HepG2 (cell line): ENCODE measurements around the gene ZNF735. TPM values are rescaled to one million over a fixed set of nuclear protein-coding genes. Genes with fewer than 3 reads are reported as not detected.

Experiments used
- ATAC-seq: fragments of 200-7000 bp; cut with Tn5 transposase; 3 replicates; pipeline ENCODE4 v1.9.1; 2020; ENCODE audit warnings: mild to moderate bottlenecking, moderate library complexity
- BruUV-seq: library from RNA; stranded (reverse); fragments of 400-500 nt; replicated peaks from 2 replicates; lab custom pipeline; 2021; lab: Mats Ljungman, UMichigan
- CTCF ChIA-PET: fragments of 300-600 bp; formaldehyde crosslinking; extraction: SDS; loops from one replicate; lab custom pipeline; 2021; ENCODE audit warnings: low total read pairs, inconsistent platforms, low intra/inter-chr PET ratio; lab: Yijun Ruan, JAX
- POLR2A ChIA-PET: fragments of 350-600 bp; sonication (Branson Sonifier 250); formaldehyde crosslinking; loops from one replicate; lab custom pipeline; 2020; ENCODE audit warnings: antibody characterized with exemption, inconsistent platforms; lab: Yijun Ruan, JAX
- DNase-seq: peaks from one replicate; pipeline ENCODE4 v3.0.0-alpha.2; 2015; ENCODE audit warnings: low spot score
- FAIRE-seq: peaks from 3 replicates; lab custom pipeline; 2011; peaks lifted over from hg19 to GRCh38; lab: Jason Lieb, UNC
- H2AFZ ChIP-seq: one replicate; pipeline ENCODE4 v1.6.1; 2011; ENCODE audit warnings: low read length, inconsistent platforms
- H3K27ac ChIP-seq: fragments of 300-600 bp; 3 replicates; pipeline ENCODE4 v1.8.0; 2011; ENCODE audit warnings: mixed run types, mild to moderate bottlenecking, mixed read lengths, low read length, inconsistent platforms; ENCODE audit not compliant: insufficient read depth; ENCODE audit errors: extremely low read length
- H3K27me3 ChIP-seq, 2 experiments: fragments of 200-600 bp in 1 of 2; 2 replicates in 1 of 2; 3 replicates in 1 of 2; pipeline versions ENCODE4 v1.6.0 to v1.8.0; 2011; ENCODE audit warnings: low read length in 2 of 2, mild to moderate bottlenecking in 2 of 2, moderate library complexity in 2 of 2, inconsistent platforms in 1 of 2; ENCODE audit not compliant: insufficient read depth in 2 of 2, control insufficient read depth in 1 of 2
- H3K36me3 ChIP-seq, 2 experiments: fragments of 200-600 bp in 1 of 2; replicated peaks in 1 of 2; 2 replicates in 1 of 2; 3 replicates in 1 of 2; pipeline versions ENCODE4 v1.5.1 to v1.8.0; 2011; ENCODE audit warnings: low read length in 2 of 2, inconsistent platforms in 1 of 2; ENCODE audit not compliant: insufficient read depth in 2 of 2, control insufficient read depth in 1 of 2
- H3K4me1 ChIP-seq: 2 replicates; pipeline ENCODE4 v1.5.1; 2012; ENCODE audit warnings: low read length, inconsistent platforms; ENCODE audit not compliant: insufficient read depth
- H3K4me2 ChIP-seq: 2 replicates; pipeline ENCODE4 v1.6.0; 2011; ENCODE audit warnings: low read depth, low read length, inconsistent platforms
- H3K4me3 ChIP-seq, 3 experiments: fragments of 200-600 bp in 1 of 3; sonication (generic), shearing (Covaris generic) in 1 of 3; replicated peaks in 1 of 3; 2 replicates each; pipeline ENCODE4 v1.5.1; 2011 to 2016; ENCODE audit warnings: low read length in 3 of 3, inconsistent platforms in 2 of 3, low read depth in 2 of 3, mild to moderate bottlenecking in 2 of 3, control low read depth in 1 of 3, mixed read lengths in 1 of 3; ENCODE audit not compliant: insufficient read depth in 1 of 3
- H3K79me2 ChIP-seq: one replicate; pipeline ENCODE4 v1.6.1; 2011; ENCODE audit warnings: low read length, inconsistent platforms; ENCODE audit not compliant: insufficient read depth
- H3K9ac ChIP-seq: 2 replicates; pipeline ENCODE4 v1.6.0; 2011; ENCODE audit warnings: mild to moderate bottlenecking, low read depth, low read length, inconsistent platforms; ENCODE audit not compliant: insufficient read depth
- H3K9me3 ChIP-seq: 2 replicates; pipeline ENCODE4 v1.5.1; 2012; ENCODE audit warnings: mild to moderate bottlenecking, low read length
- H4K20me1 ChIP-seq: 2 replicates; pipeline ENCODE4 v1.6.0; 2011; ENCODE audit warnings: inconsistent platforms, mild to moderate bottlenecking, low read length, moderate library complexity; ENCODE audit not compliant: insufficient read depth
- CEBPB ChIP-seq: IDR thresholded peaks from 2 replicates; pipeline ENCODE4 v1.6.1; 2011; ENCODE audit warnings: low read depth, low read length, improper control_type of control experiment, borderline replicate concordance
- FOXJ3 ChIP-seq: sonication (generic); formaldehyde crosslinking; IDR thresholded peaks from 2 replicates; pipeline ENCODE4 v1.4.0; 2020; ENCODE audit warnings: missing genetic modification reagents, mild to moderate bottlenecking, borderline replicate concordance
- MBNL3 ChIP-seq: fragments of 250-450 bp; sonication (Bioruptor Pico); conservative IDR thresholded peaks from 2 replicates; pipeline ENCODE4 v1.8.0; 2022; ENCODE audit warnings: mild to moderate bottlenecking, inconsistent platforms
- MYNN ChIP-seq: sonication (generic); formaldehyde crosslinking; IDR thresholded peaks from 2 replicates; pipeline ENCODE4 v1.4.0; 2020; ENCODE audit warnings: mild to moderate bottlenecking, low read depth, missing genetic modification reagents
- NR1H2 ChIP-seq: sonication (generic); formaldehyde crosslinking; IDR thresholded peaks from 2 replicates; pipeline ENCODE4 v1.8.1; 2022; ENCODE audit warnings: low read depth, missing genetic modification reagents, borderline replicate concordance
- TP53 ChIP-seq: sonication (generic); formaldehyde crosslinking; conservative IDR thresholded peaks from 2 replicates; pipeline ENCODE4 v1.4.0; 2020; ENCODE audit warnings: missing genetic modification reagents
- whole genome bisulfite sequencing: methylation state at CpG from one replicate; pipeline ENCODE4 v1.1.6; 2017; ENCODE audit warnings: low lambda C conversion rate; 5-methylcytosine and 5-hydroxymethylcytosine counted together
- in situ Hi-C: cut with HindIII; loops from 2 replicates; pipeline ENCODE4 v1.10.0; 2017; ENCODE audit warnings: low pct_unique_long_range_greater_than_20kb; ENCODE audit not compliant: extremely low pct_ligation_motif_present
- intact Hi-C: fragments of 100-400 bp; cut with micrococcal nuclease; formaldehyde crosslinking; loops from one replicate; pipeline ENCODE4 v1.10.0; 2022; ENCODE audit not compliant: unreplicated experiment
- polyA plus RNA-seq, 8 experiments: library from polyadenylated mRNA; depleted of rRNA in 3 of 8; stranded (reverse) in 7 of 8; unstranded in 1 of 8; fragments of >200 nt; fragmentation: Illumina TruSeq in 4 of 8; extraction: Trizol in 4 of 8; gene quantifications; 2 replicates each; pipeline versions ENCODE4 v1.2.1 to v1.2.3, GENCODE V29; 2011 to 2016; ENCODE audit warnings: low read depth in 4 of 8, missing spikeins in 1 of 8, mixed read lengths in 1 of 8; ENCODE audit not compliant: insufficient read depth in 1 of 8
- total RNA-seq, 5 experiments: library from RNA; depleted of rRNA; stranded (reverse); fragments of >200 nt; fragmentation: Illumina TruSeq; extraction: Trizol; gene quantifications; 2 replicates each; pipeline ENCODE4 v1.2.3, GENCODE V29; 2016; ENCODE audit warnings: low read depth in 1 of 5
- TF ChIP-seq, protein P1 (sequence below): sonication (generic); formaldehyde crosslinking; IDR thresholded peaks from 2 replicates; pipeline ENCODE4 v1.8.1; 2022; ENCODE audit warnings: mild to moderate bottlenecking, missing genetic modification reagents
- TF ChIP-seq, protein P2 (sequence below): sonication (generic); formaldehyde crosslinking; IDR thresholded peaks from 2 replicates; pipeline ENCODE4 v1.5.1; 2020; ENCODE audit warnings: mild to moderate bottlenecking, moderate library complexity, missing genetic modification reagents
- TF ChIP-seq, protein P3 (sequence below): IDR thresholded peaks from 2 replicates; pipeline ENCODE4 v1.6.1; 2016; ENCODE audit warnings: missing biosample characterization, missing genetic modification reagents, low read depth
- TF ChIP-seq, protein P4 (sequence below): sonication (generic); formaldehyde crosslinking; IDR thresholded peaks from 2 replicates; pipeline ENCODE4 v1.4.0; 2020; ENCODE audit warnings: missing genetic modification reagents, borderline replicate concordance
- TF ChIP-seq, protein P5 (sequence below): sonication (generic); formaldehyde crosslinking; IDR thresholded peaks from 2 replicates; pipeline ENCODE4 v1.5.1; 2020; ENCODE audit warnings: mild to moderate bottlenecking, missing genetic modification reagents, borderline replicate concordance

Gene ZNF735
- total and polyA plus RNA-seq, 2 of the 13 experiments (the other 11 are each of a cell fraction or from before 2014, with no cell fraction given), result not detected

DNA sequence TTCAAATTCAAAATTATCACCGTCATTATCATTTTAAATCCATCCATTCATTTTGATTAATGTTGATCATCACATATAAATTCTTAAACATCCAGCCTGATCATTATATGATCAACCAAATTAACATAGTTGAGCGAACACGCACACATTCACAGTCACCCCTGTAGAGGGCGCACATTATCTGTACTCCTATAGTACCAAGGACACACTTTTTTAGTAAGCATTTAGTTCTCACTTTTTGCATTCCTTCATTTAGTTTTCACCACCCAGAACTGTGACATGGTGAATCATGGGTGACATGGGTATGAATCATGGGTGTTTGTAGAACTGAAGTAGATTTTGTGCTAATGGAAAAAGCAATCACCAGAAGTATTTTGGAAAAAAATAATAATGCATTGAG is 26.0 kb upstream of the ZNF735 start:
- Histone ChIP-seq H3K36me3 (no peaks in the 10 kb centered on the region), H3K27me3 (no peaks in the 10 kb centered on the region), H3K79me2 (no peaks in the 10 kb centered on the region), H3K4me3 (no peak overlapping the region), H4K20me1 (no peaks in the 10 kb centered on the region), H3K27ac (no peak overlapping the region), H3K9ac (no peak overlapping the region), H3K9me3 (peaks cover 63% of the 10 kb centered on the region), H2AFZ (no peak overlapping the region), H3K4me2 (no peak overlapping the region), H3K4me1 (no peaks in the 10 kb centered on the region)
- no TSS peak for BruUV-seq
- FAIRE-seq, result no peak
- DNase-seq, result no peak
- CTCF ChIA-PET, result no interaction called here
- 30% methylated on average over 4 of the region's 4 CpGs for WGBS
- intact Hi-C loops (loop anchor here (5.0 kb wide), 1 partner anchor 436 kb away; no protein-coding TSS in a partner anchor), in situ Hi-C loops (loop anchor here (25.0 kb wide), 1 partner anchor 431 kb away; no protein-coding TSS in a partner anchor)
- no peak for ATAC-seq
- POLR2A ChIA-PET, result no interaction called here
- no peak for TF ChIP-seq TP53
- TF ChIP-seq, protein P1, sequence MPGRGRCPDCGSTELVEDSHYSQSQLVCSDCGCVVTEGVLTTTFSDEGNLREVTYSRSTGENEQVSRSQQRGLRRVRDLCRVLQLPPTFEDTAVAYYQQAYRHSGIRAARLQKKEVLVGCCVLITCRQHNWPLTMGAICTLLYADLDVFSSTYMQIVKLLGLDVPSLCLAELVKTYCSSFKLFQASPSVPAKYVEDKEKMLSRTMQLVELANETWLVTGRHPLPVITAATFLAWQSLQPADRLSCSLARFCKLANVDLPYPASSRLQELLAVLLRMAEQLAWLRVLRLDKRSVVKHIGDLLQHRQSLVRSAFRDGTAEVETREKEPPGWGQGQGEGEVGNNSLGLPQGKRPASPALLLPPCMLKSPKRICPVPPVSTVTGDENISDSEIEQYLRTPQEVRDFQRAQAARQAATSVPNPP (CRISPR knock-in tag), result no peak
- TF ChIP-seq NR1H2 (CRISPR knock-in tag), result no peak
- no peak for TF ChIP-seq MYNN (CRISPR knock-in tag)
- no peak for TF ChIP-seq MBNL3 (CRISPR knock-in tag)
- TF ChIP-seq, protein P2, sequence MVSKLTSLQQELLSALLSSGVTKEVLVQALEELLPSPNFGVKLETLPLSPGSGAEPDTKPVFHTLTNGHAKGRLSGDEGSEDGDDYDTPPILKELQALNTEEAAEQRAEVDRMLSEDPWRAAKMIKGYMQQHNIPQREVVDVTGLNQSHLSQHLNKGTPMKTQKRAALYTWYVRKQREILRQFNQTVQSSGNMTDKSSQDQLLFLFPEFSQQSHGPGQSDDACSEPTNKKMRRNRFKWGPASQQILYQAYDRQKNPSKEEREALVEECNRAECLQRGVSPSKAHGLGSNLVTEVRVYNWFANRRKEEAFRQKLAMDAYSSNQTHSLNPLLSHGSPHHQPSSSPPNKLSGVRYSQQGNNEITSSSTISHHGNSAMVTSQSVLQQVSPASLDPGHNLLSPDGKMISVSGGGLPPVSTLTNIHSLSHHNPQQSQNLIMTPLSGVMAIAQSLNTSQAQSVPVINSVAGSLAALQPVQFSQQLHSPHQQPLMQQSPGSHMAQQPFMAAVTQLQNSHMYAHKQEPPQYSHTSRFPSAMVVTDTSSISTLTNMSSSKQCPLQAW (CRISPR knock-in tag), result no peak
- TF ChIP-seq, protein P3, sequence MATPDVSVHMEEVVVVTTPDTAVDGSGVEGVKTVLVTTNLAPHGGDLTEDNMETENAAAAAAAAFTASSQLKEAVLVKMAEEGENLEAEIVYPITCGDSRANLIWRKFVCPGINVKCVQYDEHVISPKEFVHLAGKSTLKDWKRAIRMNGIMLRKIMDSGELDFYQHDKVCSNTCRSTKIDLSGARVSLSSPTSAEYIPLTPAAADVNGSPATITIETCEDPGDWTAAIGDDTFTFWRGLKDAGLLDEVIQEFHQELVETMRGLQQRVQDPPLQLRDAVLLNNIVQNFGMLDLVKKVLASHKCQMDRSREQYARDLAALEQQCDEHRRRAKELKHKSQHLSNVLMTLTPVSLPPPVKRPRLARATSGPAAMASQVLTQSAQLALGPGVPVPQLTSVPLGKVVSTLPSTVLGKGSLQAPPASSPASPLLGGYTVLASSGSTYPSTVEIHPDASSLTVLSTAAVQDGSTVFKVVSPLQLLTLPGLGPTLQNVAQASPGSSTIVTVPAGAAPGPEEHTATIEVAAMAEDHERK (CRISPR knock-in tag), result no peak
- TF ChIP-seq, protein P4, sequence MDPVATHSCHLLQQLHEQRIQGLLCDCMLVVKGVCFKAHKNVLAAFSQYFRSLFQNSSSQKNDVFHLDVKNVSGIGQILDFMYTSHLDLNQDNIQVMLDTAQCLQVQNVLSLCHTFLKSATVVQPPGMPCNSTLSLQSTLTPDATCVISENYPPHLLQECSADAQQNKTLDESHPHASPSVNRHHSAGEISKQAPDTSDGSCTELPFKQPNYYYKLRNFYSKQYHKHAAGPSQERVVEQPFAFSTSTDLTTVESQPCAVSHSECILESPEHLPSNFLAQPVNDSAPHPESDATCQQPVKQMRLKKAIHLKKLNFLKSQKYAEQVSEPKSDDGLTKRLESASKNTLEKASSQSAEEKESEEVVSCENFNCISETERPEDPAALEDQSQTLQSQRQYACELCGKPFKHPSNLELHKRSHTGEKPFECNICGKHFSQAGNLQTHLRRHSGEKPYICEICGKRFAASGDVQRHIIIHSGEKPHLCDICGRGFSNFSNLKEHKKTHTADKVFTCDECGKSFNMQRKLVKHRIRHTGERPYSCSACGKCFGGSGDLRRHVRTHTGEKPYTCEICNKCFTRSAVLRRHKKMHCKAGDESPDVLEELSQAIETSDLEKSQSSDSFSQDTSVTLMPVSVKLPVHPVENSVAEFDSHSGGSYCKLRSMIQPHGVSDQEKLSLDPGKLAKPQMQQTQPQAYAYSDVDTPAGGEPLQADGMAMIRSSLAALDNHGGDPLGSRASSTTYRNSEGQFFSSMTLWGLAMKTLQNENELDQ (CRISPR knock-in tag), result no peak
- no peak for TF ChIP-seq CEBPB
- TF ChIP-seq, protein P5, sequence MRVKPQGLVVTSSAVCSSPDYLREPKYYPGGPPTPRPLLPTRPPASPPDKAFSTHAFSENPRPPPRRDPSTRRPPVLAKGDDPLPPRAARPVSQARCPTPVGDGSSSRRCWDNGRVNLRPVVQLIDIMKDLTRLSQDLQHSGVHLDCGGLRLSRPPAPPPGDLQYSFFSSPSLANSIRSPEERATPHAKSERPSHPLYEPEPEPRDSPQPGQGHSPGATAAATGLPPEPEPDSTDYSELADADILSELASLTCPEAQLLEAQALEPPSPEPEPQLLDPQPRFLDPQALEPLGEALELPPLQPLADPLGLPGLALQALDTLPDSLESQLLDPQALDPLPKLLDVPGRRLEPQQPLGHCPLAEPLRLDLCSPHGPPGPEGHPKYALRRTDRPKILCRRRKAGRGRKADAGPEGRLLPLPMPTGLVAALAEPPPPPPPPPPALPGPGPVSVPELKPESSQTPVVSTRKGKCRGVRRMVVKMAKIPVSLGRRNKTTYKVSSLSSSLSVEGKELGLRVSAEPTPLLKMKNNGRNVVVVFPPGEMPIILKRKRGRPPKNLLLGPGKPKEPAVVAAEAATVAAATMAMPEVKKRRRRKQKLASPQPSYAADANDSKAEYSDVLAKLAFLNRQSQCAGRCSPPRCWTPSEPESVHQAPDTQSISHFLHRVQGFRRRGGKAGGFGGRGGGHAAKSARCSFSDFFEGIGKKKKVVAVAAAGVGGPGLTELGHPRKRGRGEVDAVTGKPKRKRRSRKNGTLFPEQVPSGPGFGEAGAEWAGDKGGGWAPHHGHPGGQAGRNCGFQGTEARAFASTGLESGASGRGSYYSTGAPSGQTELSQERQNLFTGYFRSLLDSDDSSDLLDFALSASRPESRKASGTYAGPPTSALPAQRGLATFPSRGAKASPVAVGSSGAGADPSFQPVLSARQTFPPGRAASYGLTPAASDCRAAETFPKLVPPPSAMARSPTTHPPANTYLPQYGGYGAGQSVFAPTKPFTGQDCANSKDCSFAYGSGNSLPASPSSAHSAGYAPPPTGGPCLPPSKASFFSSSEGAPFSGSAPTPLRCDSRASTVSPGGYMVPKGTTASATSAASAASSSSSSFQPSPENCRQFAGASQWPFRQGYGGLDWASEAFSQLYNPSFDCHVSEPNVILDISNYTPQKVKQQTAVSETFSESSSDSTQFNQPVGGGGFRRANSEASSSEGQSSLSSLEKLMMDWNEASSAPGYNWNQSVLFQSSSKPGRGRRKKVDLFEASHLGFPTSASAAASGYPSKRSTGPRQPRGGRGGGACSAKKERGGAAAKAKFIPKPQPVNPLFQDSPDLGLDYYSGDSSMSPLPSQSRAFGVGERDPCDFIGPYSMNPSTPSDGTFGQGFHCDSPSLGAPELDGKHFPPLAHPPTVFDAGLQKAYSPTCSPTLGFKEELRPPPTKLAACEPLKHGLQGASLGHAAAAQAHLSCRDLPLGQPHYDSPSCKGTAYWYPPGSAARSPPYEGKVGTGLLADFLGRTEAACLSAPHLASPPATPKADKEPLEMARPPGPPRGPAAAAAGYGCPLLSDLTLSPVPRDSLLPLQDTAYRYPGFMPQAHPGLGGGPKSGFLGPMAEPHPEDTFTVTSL, result no peak
- TF ChIP-seq FOXJ3 (CRISPR knock-in tag), result no peak
